NAMALWA (cell line): ENCODE results near the gene RAI14.
"Not testable (repeated sequence)": the region's sequence is repeated elsewhere in the genome, so short reads cannot be mapped to it uniquely, and the experiment has no call there.

Experiments used
- DNase-seq: peaks from one replicate; pipeline ENCODE4 v3.0.0-alpha.2; 2015; ENCODE audit warnings: low spot score

RAI14 gene

GRCh38 chr5:34822956-34823715, 167.0 kb downstream of the RAI14 start:
- DNase-seq: no peak

- DNase-seq: no peak
Observed at GRCh38 chr5:34826347-34826746, 170.2 kb downstream of the RAI14 start.

- no peak for DNase-seq
Observed at GRCh38 chr5:34827588-34828506, 171.7 kb downstream of the RAI14 start.

GRCh38 chr5:34830827-34831226, 174.7 kb downstream of the RAI14 start:
- DNase-seq: not testable (repeated sequence)

GRCh38 chr5:34831303-34831702, 175.2 kb downstream of the RAI14 start:
- no peak for DNase-seq

GRCh38 chr5:34832568-34832967, 176.4 kb downstream of the RAI14 start:
- DNase-seq: no peak

GRCh38 chr5:34833090-34833489, 177.0 kb downstream of the RAI14 start:
- DNase-seq: no peak

- DNase-seq: no peak
Observed at GRCh38 chr5:34833976-34834793, 178.1 kb downstream of the RAI14 start.

GRCh38 chr5:34834794-34835089, 178.6 kb downstream of the RAI14 start:
- DNase-seq: no peak

- DNase-seq: no peak
Observed at GRCh38 chr5:34835664-34836063, 179.5 kb downstream of the RAI14 start.

- DNase-seq: peak; percentile 49
Observed at GRCh38 chr5:34838785-34839714, 182.9 kb downstream of the RAI14 start, which contains the start of gene TTC23L. TTC23L (plus strand) TSS chr5:34839164; CDS start chr5:34840672, 1,508 bp downstream.

- no peak for DNase-seq
Observed at GRCh38 chr5:34841816-34842215, 185.7 kb downstream of the RAI14 start.

GRCh38 chr5:34842554-34842953, 186.4 kb downstream of the RAI14 start:
- no peak for DNase-seq

GRCh38 chr5:34843497-34843896, 187.4 kb downstream of the RAI14 start:
- DNase-seq: no peak

- no peak for DNase-seq
Observed at GRCh38 chr5:34844106-34844505, 188.0 kb downstream of the RAI14 start.

GRCh38 chr5:34844999-34845398, 188.9 kb downstream of the RAI14 start:
- DNase-seq: no peak

- DNase-seq: no peak
Observed at GRCh38 chr5:34847056-34847455, 190.9 kb downstream of the RAI14 start.

GRCh38 chr5:34847552-34847951, 191.4 kb downstream of the RAI14 start:
- DNase-seq: no peak

- no peak for DNase-seq
Observed at GRCh38 chr5:34848230-34848629, 192.1 kb downstream of the RAI14 start.

- DNase-seq: no peak
Observed at GRCh38 chr5:34849253-34849652, 193.1 kb downstream of the RAI14 start.

- no peak for DNase-seq
Observed at GRCh38 chr5:34854459-34855174, 198.5 kb downstream of the RAI14 start.
